ENCODE measurements around the gene SFR1.

Gene SFR1

GRCh38 chr10:104101902-104102301, 20.1 kb upstream of the SFR1 start:
- in situ Hi-C loops (cut with HindIII; ENCODE audit: low sequenced_read_pairs): no loop called here
- H3K4me3 ChIP-seq (ENCODE audit: low read depth, low read length): no peak overlapping the region
- TF ChIP-seq CTCF (IDR thresholded peaks at IDR 0.05; ENCODE audit: low read depth, low read length): no peak
- DNase-seq (ENCODE audit: low read depth, low spot score): no peak

- no peak overlapping the region for H3K4me3 ChIP-seq (ENCODE audit: low read depth, low read length)
- in situ Hi-C loops (cut with HindIII; ENCODE audit: low sequenced_read_pairs): no loop called here
- no peak for TF ChIP-seq CTCF (IDR thresholded peaks at IDR 0.05; ENCODE audit: low read depth, low read length)
- no peak for DNase-seq (ENCODE audit: low read depth, low spot score)
These were observed 18.0 kb upstream of the SFR1 start for GRCh38 chr10:104103956-104104355.

- in situ Hi-C loops (cut with HindIII; ENCODE audit: low sequenced_read_pairs): no loop called here
- no peak overlapping the region for H3K4me3 ChIP-seq (ENCODE audit: low read depth, low read length)
- TF ChIP-seq CTCF (IDR thresholded peaks at IDR 0.05; ENCODE audit: low read depth, low read length): no peak
- no peak for DNase-seq (ENCODE audit: low read depth, low spot score)
These were observed 17.6 kb upstream of the SFR1 start for GRCh38 chr10:104104418-104104817.

- TF ChIP-seq CTCF (IDR thresholded peaks at IDR 0.05; ENCODE audit: low read depth, low read length): no peak
- in situ Hi-C loops (cut with HindIII; ENCODE audit: low sequenced_read_pairs): no loop called here
- DNase-seq (ENCODE audit: low read depth, low spot score): peak; percentile 35
- H3K4me3 ChIP-seq (ENCODE audit: low read depth, low read length): no peak overlapping the region
These were observed 17.0 kb upstream of the SFR1 start for GRCh38 chr10:104104926-104105325.

- in situ Hi-C loops (cut with HindIII; ENCODE audit: low sequenced_read_pairs): no loop called here
- no peak for TF ChIP-seq CTCF (IDR thresholded peaks at IDR 0.05; ENCODE audit: low read depth, low read length)
- peak; percentile 71 for DNase-seq (ENCODE audit: low read depth, low spot score)
- H3K4me3 ChIP-seq (ENCODE audit: low read depth, low read length): no peak overlapping the region
These were observed 11.9 kb upstream of the SFR1 start for GRCh38 chr10:104109908-104110662.

- TF ChIP-seq CTCF (IDR thresholded peaks at IDR 0.05; ENCODE audit: low read depth, low read length): no peak
- H3K4me3 ChIP-seq (ENCODE audit: low read depth, low read length): no peak overlapping the region
- in situ Hi-C loops (cut with HindIII; ENCODE audit: low sequenced_read_pairs): no loop called here
- DNase-seq (ENCODE audit: low read depth, low spot score): no peak
These were observed 8.5 kb upstream of the SFR1 start for GRCh38 chr10:104113376-104113956.
